Skeletal muscle tissue (tissue), 4 donors: ENCODE results near the gene SEC62. TPM values are rescaled to one million over a fixed set of nuclear protein-coding genes. Genes with fewer than 3 reads are reported as not detected.

Experiments used
- H3K27ac ChIP-seq: one replicate; pipeline ENCODE4 v1.7.0; 2013; ENCODE audit warnings: mild to moderate bottlenecking, low read depth, low read length, inconsistent platforms
- H3K27me3 ChIP-seq, 3 donors: one replicate each; pipeline ENCODE4 v1.7.0; 2013; ENCODE audit warnings: low read length in 3 of 3; ENCODE audit not compliant: control insufficient read depth in 3 of 3, insufficient read depth in 3 of 3
- H3K36me3 ChIP-seq, 3 donors: one replicate each; pipeline ENCODE4 v1.7.0; 2013; ENCODE audit warnings: low read length in 3 of 3; ENCODE audit not compliant: control insufficient read depth in 3 of 3, insufficient read depth in 3 of 3
- H3K4me1 ChIP-seq, 3 donors: one replicate each; pipeline ENCODE4 v1.7.0; 2013; ENCODE audit warnings: low read length in 3 of 3, mild to moderate bottlenecking in 3 of 3; ENCODE audit not compliant: control insufficient read depth in 3 of 3, insufficient read depth in 3 of 3
- H3K4me3 ChIP-seq, 3 donors: one replicate each; pipeline ENCODE4 v1.7.0; 2013; ENCODE audit warnings: low read length in 3 of 3
- H3K9ac ChIP-seq, 3 donors: one replicate each; pipeline ENCODE4 v1.7.0; 2013; ENCODE audit warnings: low read length in 3 of 3, mild to moderate bottlenecking in 3 of 3, moderate library complexity in 2 of 3, low read depth in 1 of 3
- H3K9me3 ChIP-seq, 3 donors: one replicate each; pipeline ENCODE4 v1.7.0; 2013; ENCODE audit warnings: low read length in 3 of 3; ENCODE audit not compliant: control insufficient read depth in 3 of 3
- total RNA-seq: library from RNA; depleted of rRNA; stranded (reverse); fragments of >200 nt; gene quantifications from one replicate; pipeline ENCODE4 v1.2.3, GENCODE V29; 2014
- donor health status: Osteomylitis.

SEC62 gene
- total RNA-seq, 1 donor from 2014 or later = 25.1 TPM

- H3K27me3 ChIP-seq = peaks cover 24 to 30% (median 26%) of the 10 kb centered on the region in 3 donors
- H3K4me3 ChIP-seq = peak within 1 kb of the TSS; percentile 58 to 60 (median 58)
- H3K27ac ChIP-seq = no peak within 1 kb of the TSS
- H3K9me3 ChIP-seq = no peaks in the 10 kb centered on the region
- peaks cover 2 to 6% (median 4%) of the 10 kb centered on the region in 3 donors for H3K4me1 ChIP-seq
- H3K36me3 ChIP-seq = no peaks in the 10 kb centered on the region
- H3K9ac ChIP-seq = peak within 1 kb of the TSS in 1 of 3 donors; percentile 20
These were observed 71.1 kb downstream of the SEC62 start, which contains the start of gene GPR160 for GRCh38 chr3:170037463-170038433. TSS of gene GPR160 (plus strand) at chr3:170037995. CDS start at chr3:170083973, 45,978 bp downstream.

GRCh38 chr3:170038434-170039110 lies 72.0 kb downstream of the SEC62 start:
- Histone ChIP-seq H3K27me3 (peaks cover 24 to 28% (median 27%) of the 10 kb centered on the region in 3 donors), H3K36me3 (no peaks in the 10 kb centered on the region), H3K27ac (no peak overlapping the region), H3K4me3 (peak overlapping the region; percentile 58 to 60 (median 58)), H3K9ac (peak overlapping the region in 1 of 3 donors; percentile 20), H3K4me1 (peaks cover 2 to 6% (median 4%) of the 10 kb centered on the region in 3 donors), H3K9me3 (no peaks in the 10 kb centered on the region)

DNA sequence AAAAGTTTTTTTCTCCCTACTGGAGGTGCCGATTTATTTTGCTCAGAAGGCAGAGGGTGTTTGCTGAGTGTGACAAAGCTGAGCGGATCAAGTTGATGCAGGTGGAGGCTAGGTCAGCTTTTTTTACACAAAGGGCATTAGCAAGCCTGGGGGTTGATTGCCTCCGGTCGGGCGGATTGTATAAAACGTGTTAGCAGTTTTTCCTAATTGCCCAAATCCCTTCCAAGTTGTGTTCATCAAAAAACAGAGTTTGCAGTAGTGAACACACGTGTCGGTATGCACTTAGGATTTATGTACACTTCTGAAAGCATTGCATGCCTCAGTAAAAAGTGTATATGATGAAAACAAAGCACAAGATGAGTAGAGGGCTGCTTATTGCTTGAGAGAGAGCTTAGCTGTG lies 73.8 kb downstream of the SEC62 start:
- H3K4me1 ChIP-seq = peaks cover 2 to 6% (median 4%) of the 10 kb centered on the region in 3 donors
- no peak overlapping the region for H3K9ac ChIP-seq
- no peaks in the 10 kb centered on the region for H3K36me3 ChIP-seq
- no peaks in the 10 kb centered on the region for H3K9me3 ChIP-seq
- H3K27ac ChIP-seq = no peak overlapping the region
- H3K4me3 ChIP-seq = no peak overlapping the region
- peaks cover 24 to 34% (median 28%) of the 10 kb centered on the region in 3 donors for H3K27me3 ChIP-seq

GRCh38 chr3:170043506-170043905 lies 76.9 kb downstream of the SEC62 start:
- Histone ChIP-seq H3K27me3 (peaks cover 13 to 21% (median 16%) of the 10 kb centered on the region in 3 donors), H3K36me3 (no peaks in the 10 kb centered on the region), H3K27ac (no peak overlapping the region), H3K4me1 (peaks cover 2 to 3% (median 2%) of the 10 kb centered on the region in 3 donors), H3K9ac (no peak overlapping the region), H3K9me3 (no peaks in the 10 kb centered on the region), H3K4me3 (no peak overlapping the region)

DNA sequence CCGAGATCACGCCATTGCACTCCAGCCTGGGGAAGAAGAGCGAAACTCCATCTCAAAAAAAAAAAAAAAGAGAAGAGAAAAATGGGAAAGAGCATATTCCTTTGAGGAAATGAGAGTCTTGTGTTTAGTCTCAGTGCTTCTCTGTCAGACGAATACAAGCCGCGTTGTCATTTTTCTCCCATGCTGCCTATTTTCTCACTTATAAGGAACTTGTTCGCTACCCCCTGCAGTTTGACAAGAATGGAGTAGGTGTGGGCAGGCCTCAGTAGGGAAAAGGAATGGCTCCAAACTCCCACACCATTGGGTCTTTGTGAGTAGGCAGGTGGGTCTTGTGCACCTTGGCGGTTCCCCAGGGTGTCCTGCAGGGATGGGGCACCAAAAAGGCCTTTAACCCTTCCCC lies 77.7 kb downstream of the SEC62 start:
- Histone ChIP-seq H3K36me3 (no peaks in the 10 kb centered on the region), H3K27ac (peak overlapping the region; percentile 39), H3K4me1 (no peaks in the 10 kb centered on the region), H3K9ac (no peak overlapping the region), H3K27me3 (peaks cover 9 to 14% (median 12%) of the 10 kb centered on the region in 3 donors), H3K4me3 (no peak overlapping the region), H3K9me3 (no peaks in the 10 kb centered on the region)

DNA sequence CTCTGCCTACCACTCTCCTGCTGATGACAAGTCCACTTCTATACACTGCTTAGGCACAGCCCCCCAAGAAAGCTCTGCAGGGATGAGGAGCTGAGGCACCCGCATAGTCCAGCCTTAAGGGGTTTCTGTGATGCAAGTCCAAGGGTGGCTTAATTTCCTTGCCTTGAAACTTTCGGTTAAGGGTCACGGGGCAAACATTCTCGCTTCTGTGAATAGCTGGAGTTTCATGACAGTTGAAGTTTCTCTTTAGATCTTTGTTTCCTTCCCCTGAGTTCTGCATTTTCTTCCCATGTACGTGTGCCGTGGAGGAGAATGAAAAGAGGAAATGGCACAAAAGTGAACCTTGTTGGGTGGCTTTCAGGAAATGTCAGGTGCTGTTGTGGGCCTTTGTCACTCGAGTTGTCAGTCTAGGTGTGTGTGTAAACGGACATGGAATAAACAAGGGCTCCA lies 78.2 kb downstream of the SEC62 start:
- H3K27me3 ChIP-seq = peaks cover 9 to 13% (median 12%) of the 10 kb centered on the region in 3 donors
- H3K27ac ChIP-seq = peak overlapping the region; percentile 39
- no peak overlapping the region for H3K4me3 ChIP-seq
- no peaks in the 10 kb centered on the region for H3K36me3 ChIP-seq
- no peak overlapping the region for H3K9ac ChIP-seq
- H3K9me3 ChIP-seq = no peaks in the 10 kb centered on the region
- H3K4me1 ChIP-seq = peaks cover 0 to 4% (median 3%) of the 10 kb centered on the region in 3 donors

DNA sequence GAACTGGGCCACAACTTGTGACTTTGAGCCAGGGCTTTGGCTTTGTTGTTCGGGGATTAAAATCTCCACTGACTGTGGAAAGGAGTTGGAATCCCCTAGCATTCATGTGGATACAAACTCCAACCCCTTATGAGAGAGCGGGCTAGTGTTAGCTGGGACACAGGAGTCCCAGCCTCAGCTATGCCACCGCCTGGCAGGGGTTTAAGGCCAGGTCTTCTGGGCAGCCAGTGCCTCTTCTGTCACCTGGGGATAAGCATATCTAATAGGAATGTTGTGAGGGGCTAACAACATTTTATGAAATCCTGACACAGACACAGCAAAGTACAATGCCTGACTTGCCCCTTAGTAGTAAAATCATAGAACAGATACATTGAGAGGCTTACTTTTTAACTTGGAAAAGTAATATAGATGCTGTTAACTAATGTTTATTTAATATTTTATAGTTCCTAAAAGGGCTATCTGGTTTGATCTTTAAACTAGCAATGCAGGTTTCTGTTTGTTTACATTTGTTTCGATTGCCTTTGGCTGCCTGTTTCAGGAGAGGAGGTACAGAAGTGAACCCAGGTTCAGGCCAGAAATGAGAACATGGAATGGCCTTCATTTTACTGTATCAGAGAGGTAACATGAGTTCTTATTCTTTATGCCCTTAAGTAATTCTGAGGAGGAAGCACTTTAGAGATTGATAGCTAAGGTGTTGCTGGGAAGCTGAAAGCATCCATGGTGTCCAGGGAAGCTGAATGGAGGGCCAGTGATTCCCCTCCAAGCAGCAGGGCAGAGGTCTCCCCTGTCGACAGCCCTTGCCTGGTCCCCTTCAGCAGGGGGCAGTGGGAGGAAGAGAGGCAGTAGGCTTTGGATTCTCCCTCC lies 79.9 kb downstream of the SEC62 start:
- Histone ChIP-seq H3K4me1 (peaks cover 0 to 4% (median 3%) of the 10 kb centered on the region in 3 donors), H3K4me3 (no peak overlapping the region), H3K9me3 (no peaks in the 10 kb centered on the region), H3K9ac (no peak overlapping the region), H3K36me3 (no peaks in the 10 kb centered on the region), H3K27ac (no peak overlapping the region), H3K27me3 (peaks cover 4 to 8% (median 6%) of the 10 kb centered on the region in 3 donors)

- Histone ChIP-seq H3K9ac (no peak overlapping the region), H3K36me3 (no peaks in the 10 kb centered on the region)
These were observed 80.5 kb downstream of the SEC62 start for GRCh38 chr3:170047133-170047404.

More at GRCh38 chr3:170047133-170047404, 80.5 kb downstream of the SEC62 start:
- no peak overlapping the region for H3K4me3 ChIP-seq
- H3K27ac ChIP-seq = no peak overlapping the region
- H3K9me3 ChIP-seq = no peaks in the 10 kb centered on the region
- H3K27me3 ChIP-seq = peaks cover 0 to 8% (median 3%) of the 10 kb centered on the region in 3 donors
- peaks cover 0 to 4% (median 3%) of the 10 kb centered on the region in 3 donors for H3K4me1 ChIP-seq
